Neural progenitor cell (in vitro differentiated cells): ENCODE data around the gene ZNF519. TPM values are rescaled to one million over a fixed set of nuclear protein-coding genes. Genes with fewer than 3 reads are reported as not detected.
"Not testable (repeated sequence)": the region's sequence is repeated elsewhere in the genome, so short reads cannot be mapped to it uniquely, and the experiment has no call there.

Experiments
- DNase-seq: peaks from one replicate; pipeline ENCODE4 v3.0.0-alpha.2; 2016; ENCODE audit warnings: low spot score
- H2AFZ ChIP-seq: fragments of 200-600 bp; sonication (generic); replicated peaks from 2 replicates; pipeline ENCODE4 v1.6.1; 2016; ENCODE audit warnings: antibody characterized with exemption
- H3F3A ChIP-seq: fragments of 200-600 bp; sonication (generic); 2 replicates; pipeline ENCODE4 v1.6.1; 2016; ENCODE audit warnings: antibody characterized with exemption, low read depth
- H3K27ac ChIP-seq: fragments of 200-600 bp; sonication (generic); 2 replicates; pipeline ENCODE4 v1.5.1; 2016; ENCODE audit warnings: mild to moderate bottlenecking
- H3K27me3 ChIP-seq: fragments of 200-600 bp; sonication (generic); 2 replicates; pipeline ENCODE4 v1.6.1; 2016; ENCODE audit warnings: mild to moderate bottlenecking, moderate library complexity
- H3K36me3 ChIP-seq: fragments of 200-600 bp; sonication (generic); 2 replicates; pipeline ENCODE4 v1.5.1; 2016
- H3K4me1 ChIP-seq: fragments of 200-600 bp; sonication (generic); 2 replicates; pipeline ENCODE4 v1.6.1; 2016; ENCODE audit warnings: mixed run types
- H3K4me2 ChIP-seq: fragments of 200-600 bp; sonication (generic); 2 replicates; pipeline ENCODE4 v1.6.1; 2016
- H3K4me3 ChIP-seq: fragments of 200-600 bp; sonication (generic); 2 replicates; pipeline ENCODE4 v1.5.1; 2016
- H3K79me2 ChIP-seq: fragments of 200-600 bp; sonication (generic); 2 replicates; pipeline ENCODE4 v1.6.1; 2016; ENCODE audit warnings: low read depth
- H3K9ac ChIP-seq: fragments of 200-600 bp; sonication (generic); 2 replicates; pipeline ENCODE4 v1.6.1; 2016
- H3K9me3 ChIP-seq: fragments of 200-600 bp; sonication (generic); 2 replicates; pipeline ENCODE4 v1.5.1; 2016; ENCODE audit warnings: low read depth
- H4K20me1 ChIP-seq: fragments of 200-600 bp; sonication (generic); 2 replicates; pipeline ENCODE4 v1.6.1; 2016; ENCODE audit warnings: low read depth
- H3K27ac Mint-ChIP-seq: 3 replicates; pipeline ENCODE4 v1.8.0; 2021; ENCODE audit warnings: mixed read lengths
- H3K27me3 Mint-ChIP-seq: 2 replicates; pipeline ENCODE4 v1.8.0; 2022; ENCODE audit warnings: low read depth, mild to moderate bottlenecking, inconsistent platforms, moderate library complexity, mixed read lengths; ENCODE audit not compliant: insufficient read depth
- H3K36me3 Mint-ChIP-seq: 3 replicates; pipeline ENCODE4 v1.8.0; 2021; ENCODE audit warnings: mixed read lengths
- H3K4me1 Mint-ChIP-seq: 3 replicates; pipeline ENCODE4 v1.8.0; 2021; ENCODE audit warnings: mixed read lengths
- H3K4me3 Mint-ChIP-seq: 3 replicates; pipeline ENCODE4 v1.8.0; 2021; ENCODE audit warnings: mild to moderate bottlenecking, moderate library complexity, mixed read lengths
- H3K9me3 Mint-ChIP-seq: 3 replicates; pipeline ENCODE4 v1.8.0; 2020; ENCODE audit warnings: mixed read lengths
- CTCF ChIP-seq: fragments of 200-600 bp; sonication (generic); IDR thresholded peaks from 2 replicates; pipeline ENCODE4 v1.5.1; 2017; ENCODE audit warnings: antibody characterized with exemption, mild to moderate bottlenecking
- EZH2 ChIP-seq: fragments of 200-600 bp; sonication (generic); IDR thresholded peaks from 2 replicates; pipeline ENCODE4 v1.6.1; 2017; ENCODE audit warnings: antibody characterized with exemption, mild to moderate bottlenecking, moderate library complexity
- EZH2phosphoT487 ChIP-seq: fragments of 200-600 bp; sonication (generic); IDR thresholded peaks from 2 replicates; pipeline ENCODE4 v1.6.1; 2017; ENCODE audit warnings: antibody characterized with exemption
- total RNA-seq: library from RNA; depleted of rRNA; stranded (reverse); fragments of >200 nt; gene quantifications from 2 replicates; pipeline ENCODE4 v1.2.3, GENCODE V29; 2015; ENCODE audit warnings: low replicate concordance

The ZNF519 gene
- total RNA-seq, 1 donor from 2014 or later: 64.6 TPM

DNA sequence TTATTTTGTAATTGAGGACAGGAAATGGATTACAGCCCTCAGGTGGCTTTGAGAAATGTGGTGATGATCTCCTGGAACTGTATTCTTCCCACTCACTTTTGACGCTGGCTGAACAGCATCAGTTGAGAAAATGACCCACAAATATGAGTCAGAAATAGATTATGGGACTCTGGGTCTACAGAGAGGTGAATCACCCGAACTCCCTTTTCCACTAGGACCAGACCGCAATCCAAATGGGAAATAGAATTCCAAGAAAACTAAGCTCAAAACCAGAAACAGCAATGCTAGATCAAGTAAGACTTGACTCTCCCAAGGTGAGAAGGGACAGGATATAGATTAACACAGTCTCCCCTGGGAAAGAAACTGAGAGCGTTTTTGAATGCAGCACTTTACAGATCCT, 5.7 kb upstream of the ZNF519 start:
- not testable (repeated sequence) for DNase-seq, H3K9me3 ChIP-seq, H2AFZ ChIP-seq, H3F3A ChIP-seq, H3K36me3 ChIP-seq, H3K79me2 ChIP-seq, H3K27ac ChIP-seq, H3K4me3 ChIP-seq, H3K4me1 ChIP-seq, H3K36me3 Mint-ChIP-seq, H3K4me3 Mint-ChIP-seq, H3K9ac ChIP-seq, H4K20me1 ChIP-seq, H3K4me1 Mint-ChIP-seq, H3K27me3 Mint-ChIP-seq, H3K27me3 ChIP-seq, H3K4me2 ChIP-seq, H3K27ac Mint-ChIP-seq, H3K9me3 Mint-ChIP-seq

GRCh38 chr18:14131696-14132270, 452 bp downstream of the ZNF519 start:
- Histone ChIP-seq H2AFZ (peak overlapping the region; percentile 80), H3K79me2 (peaks cover 54% of the 10 kb centered on the region), H3K4me3 (peak overlapping the region; percentile 86), H3K4me2 (peak overlapping the region; percentile 77), H3K9ac (peak overlapping the region; percentile 89)
- DNase-seq, H3F3A ChIP-seq, H4K20me1 ChIP-seq, H3K27me3 Mint-ChIP-seq, H3K4me1 Mint-ChIP-seq, H3K27ac ChIP-seq, H3K36me3 ChIP-seq, H3K9me3 ChIP-seq, H3K4me1 ChIP-seq, H3K27me3 ChIP-seq: not testable (repeated sequence)
- H3K36me3 Mint-ChIP-seq: peaks cover 22% of the 10 kb centered on the region
- peak overlapping the region; percentile 98 for H3K27ac Mint-ChIP-seq
- H3K4me3 Mint-ChIP-seq: peak overlapping the region; percentile 97
- H3K9me3 Mint-ChIP-seq: peaks cover 20% of the 10 kb centered on the region

GRCh38 chr18:14130804-14131203, 1.4 kb downstream of the ZNF519 start:
- not testable (repeated sequence) for H2AFZ ChIP-seq, H3K9me3 ChIP-seq, H3K27ac Mint-ChIP-seq, H3K27me3 ChIP-seq, H3F3A ChIP-seq, H3K36me3 ChIP-seq, H3K27ac ChIP-seq, DNase-seq, H3K4me1 Mint-ChIP-seq, H4K20me1 ChIP-seq, H3K27me3 Mint-ChIP-seq, H3K4me1 ChIP-seq
- Histone ChIP-seq H3K4me3 (peak overlapping the region; percentile 86), H3K79me2 (peaks cover 64% of the 10 kb centered on the region), H3K9ac (peak overlapping the region; percentile 89), H3K4me2 (peak overlapping the region; percentile 77)
- peaks cover 25% of the 10 kb centered on the region for H3K36me3 Mint-ChIP-seq
- peak overlapping the region; percentile 97 for H3K4me3 Mint-ChIP-seq
- peaks cover 23% of the 10 kb centered on the region for H3K9me3 Mint-ChIP-seq

GRCh38 chr18:14124689-14125088, 7.5 kb downstream of the ZNF519 start:
- peaks cover 4% of the 10 kb centered on the region for H3K36me3 ChIP-seq
- DNase-seq: no peak
- no peaks in the 10 kb centered on the region for H3K27me3 ChIP-seq
- Mint-ChIP-seq H3K36me3 (peaks cover 63% of the 10 kb centered on the region), H3K4me1 (no peaks in the 10 kb centered on the region), H3K27me3 (no peaks in the 10 kb centered on the region), H3K9me3 (peaks cover 43% of the 10 kb centered on the region), H3K27ac (no peak overlapping the region), H3K4me3 (no peak overlapping the region)
- no peak overlapping the region for H3K27ac ChIP-seq
- H2AFZ ChIP-seq: no peak overlapping the region
- H3K9ac ChIP-seq: no peak overlapping the region
- H3K4me1 ChIP-seq: no peaks in the 10 kb centered on the region
- no peak overlapping the region for H3K4me2 ChIP-seq
- no peaks in the 10 kb centered on the region for H3F3A ChIP-seq
- H3K4me3 ChIP-seq: no peak overlapping the region
- H3K9me3 ChIP-seq: no peaks in the 10 kb centered on the region
- H4K20me1 ChIP-seq: peaks cover 14% of the 10 kb centered on the region
- TF ChIP-seq CTCF: no peak
- TF ChIP-seq EZH2: no peak
- TF ChIP-seq EZH2phosphoT487: no peak
- H3K79me2 ChIP-seq: peaks cover 100% of the 10 kb centered on the region

DNA sequence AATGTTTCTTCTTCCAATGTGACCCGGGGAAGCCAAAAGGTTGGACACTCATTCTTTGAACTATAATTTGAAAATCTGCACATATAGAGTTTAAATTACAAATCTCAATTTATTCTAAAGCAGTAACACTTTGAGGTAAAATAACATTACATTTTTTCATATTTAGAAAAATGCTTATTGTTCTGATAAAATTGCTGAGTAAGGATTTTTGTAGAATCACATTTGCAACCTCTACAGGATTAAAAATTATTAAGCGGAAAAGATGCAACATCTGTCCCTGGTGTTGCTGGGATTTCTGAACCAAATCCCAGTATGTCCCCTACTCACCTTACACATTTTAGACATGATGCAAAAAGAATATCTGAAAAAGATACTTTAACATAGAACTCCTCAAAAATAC, 10.1 kb downstream of the ZNF519 start:
- no peak overlapping the region for H3K4me3 ChIP-seq
- no peak overlapping the region for H2AFZ ChIP-seq
- H3K9me3 Mint-ChIP-seq: peaks cover 47% of the 10 kb centered on the region
- H3K36me3 Mint-ChIP-seq: peaks cover 68% of the 10 kb centered on the region
- no peaks in the 10 kb centered on the region for H3F3A ChIP-seq
- H3K27ac ChIP-seq: no peak overlapping the region
- TF ChIP-seq EZH2: no peak
- no peak for TF ChIP-seq EZH2phosphoT487
- no peak for TF ChIP-seq CTCF
- no peaks in the 10 kb centered on the region for H3K27me3 Mint-ChIP-seq
- H3K4me1 Mint-ChIP-seq: no peaks in the 10 kb centered on the region
- peaks cover 7% of the 10 kb centered on the region for H3K36me3 ChIP-seq
- peaks cover 6% of the 10 kb centered on the region for H4K20me1 ChIP-seq
- H3K4me1 ChIP-seq: no peaks in the 10 kb centered on the region
- peaks cover 100% of the 10 kb centered on the region for H3K79me2 ChIP-seq
- H3K9me3 ChIP-seq: peaks cover 3% of the 10 kb centered on the region
- no peak for DNase-seq
- H3K9ac ChIP-seq: no peak overlapping the region
- H3K27me3 ChIP-seq: no peaks in the 10 kb centered on the region
- H3K4me3 Mint-ChIP-seq: no peak overlapping the region
- H3K4me2 ChIP-seq: no peak overlapping the region
- H3K27ac Mint-ChIP-seq: no peak overlapping the region
